GM18867 (cell line): Measurements from ENCODE around the gene DMD.
A peak's percentile ranks its signal among the peaks of the same experiment; 100 is the strongest.

ENCODE experiments used
- ATAC-seq: cut with Tn5 transposase; IDR thresholded peaks from one replicate; pipeline ENCODE4 v1.9.1; 2021; ENCODE audit warnings: mild to moderate bottlenecking, moderate library complexity; ENCODE audit not compliant: unreplicated experiment

The DMD gene

DNA sequence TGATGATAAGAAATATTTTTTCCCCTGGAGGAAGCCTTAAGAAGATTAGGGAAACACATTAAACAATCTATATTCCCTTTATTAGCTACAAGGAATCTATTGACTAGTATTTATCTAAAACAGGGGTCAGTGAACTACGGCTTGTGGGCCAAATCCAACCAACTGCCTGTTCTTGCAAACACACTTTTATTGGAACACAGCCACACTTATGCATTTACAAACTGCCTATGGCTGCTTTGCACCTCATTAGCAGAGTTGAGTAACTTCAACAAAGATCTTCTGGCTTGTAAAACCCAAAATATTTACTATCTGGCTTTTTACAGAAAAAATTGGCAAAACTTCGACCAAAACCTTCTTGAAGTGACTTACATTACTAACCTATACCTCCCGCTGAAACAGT is 1405.6 kb downstream of the DMD start:
- ATAC-seq, result no peak

DNA sequence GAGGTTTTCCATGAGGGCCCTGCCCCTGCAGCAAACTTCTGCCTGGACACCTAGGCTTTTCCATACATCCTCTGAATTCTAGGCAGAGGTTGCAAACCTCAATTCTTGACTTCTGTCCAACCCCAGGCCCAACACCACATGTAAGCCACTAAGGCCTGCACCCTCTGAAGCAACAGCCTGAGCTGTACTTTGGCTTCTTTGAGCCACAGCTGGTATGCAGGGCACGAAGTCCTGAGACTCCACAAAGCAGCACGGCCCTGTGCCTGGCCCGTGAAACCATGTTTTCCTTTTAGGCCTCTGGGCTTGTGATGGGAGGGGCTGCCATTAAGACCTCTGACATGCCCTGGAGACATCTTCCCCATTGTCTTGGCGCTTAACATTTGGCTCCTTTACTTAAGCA is 1411.1 kb downstream of the DMD start:
- ATAC-seq, result no peak

DNA sequence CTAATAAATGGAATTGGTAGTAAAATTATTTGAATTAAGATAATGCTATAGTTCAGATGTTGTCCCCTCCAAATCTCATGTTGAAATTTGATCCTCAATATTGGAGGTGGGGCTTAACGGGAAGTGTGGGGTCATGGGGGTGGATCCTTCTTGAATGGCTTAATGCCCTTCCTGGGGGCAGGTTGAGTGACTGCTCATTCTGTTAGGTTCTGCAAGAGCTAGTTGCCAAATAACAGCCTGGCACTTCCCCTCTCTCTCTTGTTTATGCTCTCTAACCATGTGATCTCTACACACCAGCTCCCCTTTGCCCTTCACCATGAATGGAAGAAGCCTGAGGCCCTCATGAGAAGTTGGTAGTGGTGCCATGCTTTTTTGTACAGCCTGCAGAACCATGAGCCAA is 1414.7 kb downstream of the DMD start:
- no peak for ATAC-seq

DNA sequence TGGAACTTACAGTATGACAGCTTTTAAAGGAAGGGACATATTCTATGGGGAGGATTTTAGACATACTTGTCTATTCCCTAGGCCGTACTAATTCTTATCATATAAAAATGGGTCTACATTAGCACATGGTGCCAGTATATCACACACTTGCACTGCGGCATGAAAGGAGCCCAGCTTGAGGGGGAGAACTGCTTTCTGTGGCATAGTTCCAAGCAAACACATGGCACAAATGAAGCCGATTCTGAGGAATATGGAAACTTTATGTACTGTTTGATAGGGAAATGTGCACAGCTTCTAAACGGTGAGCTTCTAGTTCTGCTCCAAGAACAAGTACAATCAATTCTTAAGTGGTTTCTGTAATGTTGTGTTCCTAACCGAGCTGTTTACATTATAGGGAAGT is 1463.9 kb downstream of the DMD start:
- ATAC-seq, result no peak

DNA sequence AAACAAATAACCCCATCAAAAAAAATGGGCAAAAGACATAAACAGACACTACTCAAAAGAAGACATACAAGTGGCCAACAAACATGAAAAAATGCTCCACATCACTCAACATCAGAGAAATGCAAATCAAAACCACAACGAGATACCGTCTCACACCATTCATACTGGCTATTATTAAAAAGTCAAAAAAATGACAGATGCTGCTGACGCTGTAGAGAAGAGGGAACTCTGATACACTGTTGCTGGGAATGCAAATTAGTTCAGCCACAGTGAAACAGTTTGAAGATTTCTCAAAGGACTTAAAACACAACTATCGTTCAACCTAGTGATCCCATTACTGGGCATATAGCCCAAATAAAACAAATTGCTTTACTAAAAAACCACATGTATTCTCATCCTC is 1468.3 kb downstream of the DMD start:
- ATAC-seq, result peak; percentile 75

DNA sequence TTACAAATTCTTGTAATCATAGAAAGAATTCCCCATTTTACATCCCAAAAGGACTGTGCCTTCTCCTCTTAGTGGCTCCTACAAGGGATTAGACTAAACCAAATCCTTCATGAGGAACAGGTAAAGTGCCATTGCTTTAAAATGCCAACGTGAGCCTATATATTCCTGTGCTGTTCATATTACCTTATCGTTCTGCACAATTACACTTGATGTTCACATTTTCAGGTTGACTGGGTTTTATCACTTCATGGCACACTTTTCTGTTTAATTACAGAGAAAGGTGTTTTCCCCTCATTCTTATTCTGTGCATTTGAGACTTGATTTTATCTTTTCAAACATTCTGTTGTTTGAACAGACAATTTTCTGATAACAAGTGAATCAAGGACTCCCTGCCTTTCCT is 1493.9 kb downstream of the DMD start:
- ATAC-seq, result no peak

DNA sequence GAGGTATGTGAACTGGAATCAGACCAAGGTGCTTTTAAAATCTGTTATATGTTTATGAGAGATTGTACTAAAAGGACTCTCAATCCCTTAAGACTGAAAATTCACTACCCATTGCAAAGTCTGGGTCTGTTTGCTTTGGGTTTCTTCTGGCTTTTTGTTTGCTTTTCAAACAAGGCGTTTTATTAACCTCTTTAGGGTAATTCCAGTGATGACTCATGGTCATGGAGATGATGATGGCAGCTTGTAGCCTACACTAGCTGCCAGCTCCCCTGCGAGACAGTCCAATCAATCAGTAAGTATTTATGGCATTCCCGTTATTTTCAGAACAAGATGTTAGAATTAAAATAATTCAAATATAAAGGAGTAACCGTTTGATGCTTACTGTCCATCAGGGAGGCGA is 1495.7 kb downstream of the DMD start:
- no peak for ATAC-seq

DNA sequence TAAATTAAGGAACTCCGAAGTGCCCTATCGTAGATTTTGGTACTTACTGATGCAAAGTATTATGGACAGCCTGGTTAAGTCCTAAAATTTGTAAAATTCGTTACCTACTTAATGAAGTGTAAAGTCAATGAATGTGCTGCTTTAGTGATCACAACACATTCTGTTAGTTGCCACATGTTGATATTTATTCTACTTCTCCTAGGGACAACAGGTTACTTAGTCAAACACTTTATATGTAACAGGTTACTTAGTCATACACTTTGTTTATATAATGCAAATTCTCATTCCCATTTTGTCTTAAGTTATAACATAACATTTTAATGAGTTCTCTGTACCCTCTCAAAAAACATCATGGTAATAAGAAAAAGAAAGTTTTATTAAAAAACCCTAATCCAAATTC is 1496.6 kb downstream of the DMD start:
- ATAC-seq, result no peak

DNA sequence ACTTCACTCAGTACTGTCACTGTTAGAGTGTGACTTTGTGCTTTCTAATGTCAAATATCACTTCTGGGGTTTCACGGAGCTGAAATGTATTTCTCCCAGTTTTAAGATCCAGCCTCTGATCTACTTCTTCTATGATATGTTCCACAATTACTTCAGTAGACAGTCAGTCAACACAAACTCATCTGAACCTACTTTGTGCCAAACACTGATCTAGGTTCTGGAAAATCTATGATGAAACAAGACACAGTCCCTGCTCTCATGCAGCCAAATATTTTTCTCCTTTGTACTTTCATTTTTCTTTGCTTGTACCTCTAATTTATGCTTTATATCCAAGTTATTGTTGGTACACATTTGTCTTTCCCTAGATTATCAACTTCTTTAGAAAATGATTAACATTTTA is 1498.2 kb downstream of the DMD start:
- no peak for ATAC-seq

DNA sequence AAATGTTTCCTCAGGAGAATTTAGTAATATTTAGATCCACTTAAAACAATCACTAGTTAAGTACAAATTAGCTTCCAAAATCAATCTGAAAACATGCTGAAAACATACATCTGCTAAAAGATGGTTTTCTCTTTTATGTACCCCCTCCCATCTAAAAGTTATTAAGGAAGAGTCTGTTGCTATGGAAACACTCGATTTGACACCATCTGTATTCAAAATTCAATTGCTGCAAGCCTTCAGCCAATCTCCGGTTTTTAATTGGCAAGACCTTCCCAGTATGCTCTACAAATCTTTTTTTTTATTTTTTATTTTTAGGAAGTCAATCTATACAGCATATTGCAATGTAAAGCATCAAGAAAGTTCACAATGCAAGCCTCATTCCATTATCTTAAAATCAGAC is 1500.2 kb downstream of the DMD start:
- no peak for ATAC-seq

DNA sequence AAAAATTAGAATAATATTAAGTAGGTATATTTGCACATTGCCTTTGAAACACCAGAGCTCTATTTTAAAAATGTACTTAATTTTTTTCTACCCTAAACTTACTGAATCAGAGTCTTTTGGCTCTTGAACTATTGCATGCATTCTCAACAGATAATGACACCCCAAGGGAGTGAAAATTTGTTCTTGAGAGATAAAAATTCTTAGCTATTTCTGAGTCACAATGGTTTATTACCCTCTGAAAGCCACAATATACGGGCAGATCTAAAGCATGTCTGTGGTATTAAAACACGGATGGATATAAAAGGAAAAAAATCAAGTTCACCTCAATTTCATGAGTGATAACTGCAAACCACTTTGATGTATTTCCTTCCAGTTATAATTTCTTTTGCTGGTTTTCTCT is 1503.2 kb downstream of the DMD start:
- no peak for ATAC-seq

DNA sequence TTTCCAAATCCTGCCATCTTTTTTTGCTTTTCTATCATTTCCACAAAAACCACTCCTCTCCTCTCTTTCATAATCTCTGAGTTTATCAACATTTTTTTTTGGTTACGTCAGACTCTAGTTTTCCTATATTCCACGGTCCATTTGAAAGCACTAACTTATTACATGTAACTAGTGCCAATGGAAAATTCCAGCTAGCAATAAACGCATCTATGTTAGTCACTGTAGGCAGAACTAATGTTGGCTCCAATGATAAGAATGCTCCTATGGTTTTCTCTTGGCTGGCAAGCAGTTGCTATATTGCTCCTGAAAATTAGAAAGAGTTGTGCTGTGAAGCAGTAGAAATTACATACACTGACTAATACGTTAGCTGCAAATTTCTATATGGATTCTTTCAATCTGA is 1504.9 kb downstream of the DMD start:
- no peak for ATAC-seq

DNA sequence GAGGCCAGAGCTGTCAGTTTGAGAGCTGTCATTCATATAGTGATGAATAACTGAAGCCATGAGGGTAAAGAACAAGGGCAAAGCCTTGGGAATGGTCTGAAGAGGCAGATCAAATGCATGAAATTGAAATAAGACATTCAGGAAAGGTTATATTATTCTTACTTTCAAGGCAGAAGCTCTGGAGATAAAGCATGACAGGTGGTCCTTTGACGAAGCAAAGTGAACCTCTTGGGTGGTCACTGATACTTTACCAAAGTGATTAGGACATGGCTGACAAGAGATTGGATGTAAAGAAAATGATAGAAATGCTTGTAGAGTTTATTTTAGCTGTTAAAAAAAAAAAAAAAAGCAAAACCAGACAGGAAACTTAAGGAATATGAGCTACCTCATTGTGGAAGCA is 1505.5 kb downstream of the DMD start:
- no peak for ATAC-seq

DNA sequence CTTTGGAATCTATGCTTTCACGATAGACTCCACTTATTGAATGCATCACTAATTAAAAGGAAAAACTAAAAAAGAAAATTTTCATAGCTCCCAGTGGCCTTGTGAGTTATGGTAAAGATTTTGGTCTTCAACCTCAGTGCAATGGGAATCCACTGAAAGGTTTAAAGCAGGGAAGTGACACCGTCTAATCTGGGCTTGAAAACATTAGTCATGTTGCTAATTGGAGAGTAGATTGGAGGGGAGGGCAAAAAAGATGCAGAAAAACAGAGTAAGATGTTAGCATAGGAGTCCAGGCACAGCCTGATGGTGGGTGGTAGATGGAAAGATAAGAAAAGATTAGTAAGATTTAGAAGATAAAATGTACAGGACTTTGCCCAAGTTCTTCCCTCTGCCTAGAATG is 1506.4 kb downstream of the DMD start:
- ATAC-seq, result no peak

DNA sequence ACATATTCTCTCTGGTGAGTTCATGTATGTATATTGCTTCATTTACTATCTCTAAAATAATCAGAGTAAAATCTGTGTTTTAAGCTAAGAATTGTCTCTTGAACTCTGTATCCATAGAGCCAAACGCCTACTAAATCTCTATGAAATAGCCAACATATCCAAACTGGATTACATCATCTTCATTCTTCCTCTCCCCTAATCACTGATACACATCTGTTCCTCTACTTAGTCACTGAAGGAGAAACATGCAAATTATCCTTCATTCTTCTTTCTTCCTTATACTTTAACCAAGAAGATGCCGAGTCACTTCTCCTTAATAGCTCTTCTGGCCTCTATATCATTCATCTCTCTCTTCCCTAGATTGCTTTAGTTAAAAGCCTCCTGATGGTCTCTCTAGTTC is 1509.1 kb downstream of the DMD start:
- ATAC-seq, result no peak

DNA sequence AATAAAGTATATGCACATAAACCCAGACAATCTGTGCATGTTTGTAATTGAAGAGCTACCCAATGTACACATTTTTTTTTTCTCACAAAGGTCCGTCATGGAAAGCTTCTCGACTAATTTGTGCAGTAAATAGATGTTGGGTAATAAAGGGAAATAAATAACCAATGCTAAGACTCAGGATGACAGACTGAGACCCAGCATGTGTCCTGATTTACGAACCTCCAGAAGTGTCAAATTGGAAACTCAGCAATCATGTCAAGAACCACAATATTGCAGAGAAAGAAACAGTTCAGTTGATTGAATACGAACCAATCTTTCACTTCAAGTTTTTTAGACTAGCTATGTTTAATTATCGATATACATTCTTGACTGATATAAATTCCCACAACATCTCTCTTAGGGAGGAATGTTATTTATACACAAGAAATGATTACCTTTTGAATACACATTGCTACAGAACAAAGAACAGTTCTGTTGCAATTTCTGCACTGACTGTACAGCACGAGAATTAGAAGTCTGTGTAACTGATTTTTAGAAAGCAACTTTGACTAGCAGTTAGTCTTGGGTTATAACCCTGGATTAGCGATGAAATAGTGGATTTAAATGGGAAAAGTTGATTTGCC is 1513.9 kb downstream of the DMD start:
- no peak for ATAC-seq

DNA sequence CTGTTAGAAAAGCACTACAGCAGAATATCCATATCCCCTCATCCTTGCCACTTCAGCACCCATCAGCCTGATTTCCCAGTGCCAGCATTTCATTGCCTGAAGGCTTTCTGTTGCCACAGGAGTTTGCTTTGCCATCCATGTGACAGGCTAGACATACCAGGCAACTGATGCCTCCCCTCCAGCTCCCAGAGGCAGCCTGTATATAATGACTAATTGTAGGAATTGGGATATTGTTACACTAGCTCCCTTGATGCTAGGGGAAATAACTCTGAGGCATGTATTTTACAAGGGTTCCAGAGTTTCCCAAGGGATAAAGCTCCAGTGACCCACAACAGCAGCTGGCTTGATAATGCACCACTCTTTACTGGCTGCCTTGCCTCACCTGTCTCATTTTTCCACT is 1531.5 kb downstream of the DMD start:
- no peak for ATAC-seq

DNA sequence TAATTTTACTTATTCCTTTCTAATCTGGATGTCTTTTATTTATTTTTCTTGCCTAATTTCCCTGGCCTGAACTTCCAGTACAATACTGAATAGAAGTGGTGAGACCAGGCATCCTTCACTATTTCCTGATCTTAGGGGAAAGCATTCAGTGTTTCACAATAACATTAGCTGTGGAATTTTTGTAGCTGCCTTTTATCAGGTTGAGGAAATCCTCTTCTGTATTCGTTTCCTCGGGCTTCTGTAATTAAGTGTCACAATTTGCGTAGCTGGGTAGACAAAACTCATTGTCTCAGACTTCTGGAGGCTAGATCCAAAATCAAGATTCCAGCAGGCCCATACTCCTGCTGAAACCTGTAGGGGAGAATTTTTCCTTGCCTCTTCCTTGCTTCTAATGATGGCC is 1541.1 kb downstream of the DMD start:
- ATAC-seq, result no peak

DNA sequence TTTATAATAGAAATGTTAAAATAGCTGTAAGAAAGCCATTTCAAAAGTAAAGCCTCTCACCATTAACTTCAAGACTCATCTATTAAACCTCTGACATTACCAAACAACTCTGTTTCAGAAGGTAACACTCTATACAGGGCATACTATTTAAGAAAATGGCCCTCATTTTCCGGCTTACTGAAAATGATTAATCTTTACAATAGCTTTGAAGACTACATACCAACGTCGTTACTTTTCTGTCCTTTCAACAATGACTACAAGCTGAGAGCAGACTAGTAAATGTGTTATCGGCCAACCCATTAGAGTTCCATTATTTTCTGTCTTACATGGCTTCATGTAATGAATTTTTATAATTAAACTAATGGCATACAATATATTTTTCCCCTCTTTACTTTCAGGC is 1545.9 kb downstream of the DMD start:
- ATAC-seq, result no peak

DNA sequence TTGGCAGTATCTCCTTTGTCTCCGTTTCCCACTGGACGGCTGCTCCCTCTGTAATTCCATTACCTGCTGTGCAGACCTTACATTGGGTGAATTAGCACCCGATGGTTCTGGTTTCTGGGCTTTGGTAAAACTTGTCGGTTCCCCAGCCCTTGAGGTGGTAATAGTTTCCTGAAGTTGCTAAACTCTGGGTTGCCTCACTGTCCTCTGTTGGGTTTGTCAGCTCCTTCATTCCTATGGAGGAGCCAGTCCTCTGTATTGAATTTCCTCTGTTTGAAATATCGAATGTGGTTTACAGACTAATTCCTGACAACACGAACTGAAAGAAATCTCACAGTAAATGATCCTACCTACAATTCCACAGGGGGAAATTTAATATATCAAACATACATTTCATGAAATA is 1548.2 kb downstream of the DMD start:
- no peak for ATAC-seq

DNA sequence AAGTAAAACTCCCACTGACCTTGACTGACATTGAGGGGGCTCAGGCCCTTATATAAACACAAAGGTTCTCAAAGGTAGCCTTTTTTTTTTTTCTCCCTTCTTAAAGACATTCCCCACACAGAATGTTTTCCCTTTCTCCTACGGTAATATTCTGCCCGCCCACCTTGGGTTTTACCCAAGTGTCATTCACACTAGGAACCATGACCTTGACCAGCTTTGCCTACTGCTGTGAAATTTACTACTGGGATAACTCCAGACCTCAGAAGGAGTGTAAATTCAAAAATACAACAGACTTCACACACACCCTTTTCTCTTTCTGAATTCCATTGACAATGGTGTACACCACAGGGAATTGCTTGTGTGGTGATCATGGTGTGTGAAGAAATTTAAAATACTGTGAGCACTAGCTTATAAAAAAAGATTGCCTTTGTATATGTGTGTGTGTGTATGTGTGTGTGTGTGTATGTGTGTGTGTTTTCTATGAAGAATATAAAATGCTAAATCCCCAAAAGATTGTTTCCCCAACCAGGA is 1550.0 kb downstream of the DMD start:
- no peak for ATAC-seq

DNA sequence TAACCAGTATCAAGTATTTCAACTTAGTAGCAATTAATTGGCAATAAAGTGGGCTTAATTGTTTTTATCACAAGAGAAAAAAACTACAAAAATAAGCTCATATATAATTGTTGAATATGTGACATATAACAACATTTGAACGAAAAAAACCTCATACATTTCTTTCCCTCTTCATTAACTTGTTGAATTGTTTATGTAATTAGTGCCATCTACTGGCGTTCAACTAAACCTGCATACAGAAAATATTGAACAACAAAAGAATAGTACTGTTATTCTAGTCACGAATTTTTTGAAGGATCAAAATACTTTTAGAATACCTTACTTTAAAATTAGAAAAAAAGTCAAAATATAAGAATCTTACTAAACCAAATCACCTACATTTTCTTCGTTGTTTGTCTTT is 1553.0 kb downstream of the DMD start:
- ATAC-seq, result peak; percentile 68

DNA sequence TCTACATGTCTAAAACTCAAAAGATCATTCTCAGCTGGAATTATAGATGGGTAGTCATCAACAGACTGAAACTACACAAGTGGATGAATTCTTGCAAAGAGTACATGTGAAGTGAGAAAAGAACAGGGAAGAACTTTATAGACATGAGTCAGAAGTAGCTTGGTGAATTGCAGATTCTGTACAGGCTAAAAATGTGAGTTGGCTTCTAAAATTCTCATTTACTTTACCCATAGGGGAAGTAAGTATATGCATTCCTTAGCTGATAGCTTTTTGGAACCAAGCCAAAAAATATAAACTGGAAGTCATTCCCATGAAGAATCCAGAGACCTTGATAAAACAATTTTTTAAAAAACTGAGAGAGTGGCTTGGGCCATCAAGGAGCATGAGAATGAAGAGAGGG is 1555.3 kb downstream of the DMD start:
- ATAC-seq, result no peak
